HG02610 (cell line): ENCODE measurements around the gene COL5A1.
"Not testable (repeated sequence)": the region's sequence is repeated elsewhere in the genome, so short reads cannot be mapped to it uniquely, and the experiment has no call there.

Source experiments
- ATAC-seq: cut with Tn5 transposase; IDR thresholded peaks from one replicate; pipeline ENCODE4 v1.9.1; 2021; ENCODE audit warnings: mild to moderate bottlenecking, moderate library complexity; ENCODE audit not compliant: unreplicated experiment

COL5A1 gene

DNA sequence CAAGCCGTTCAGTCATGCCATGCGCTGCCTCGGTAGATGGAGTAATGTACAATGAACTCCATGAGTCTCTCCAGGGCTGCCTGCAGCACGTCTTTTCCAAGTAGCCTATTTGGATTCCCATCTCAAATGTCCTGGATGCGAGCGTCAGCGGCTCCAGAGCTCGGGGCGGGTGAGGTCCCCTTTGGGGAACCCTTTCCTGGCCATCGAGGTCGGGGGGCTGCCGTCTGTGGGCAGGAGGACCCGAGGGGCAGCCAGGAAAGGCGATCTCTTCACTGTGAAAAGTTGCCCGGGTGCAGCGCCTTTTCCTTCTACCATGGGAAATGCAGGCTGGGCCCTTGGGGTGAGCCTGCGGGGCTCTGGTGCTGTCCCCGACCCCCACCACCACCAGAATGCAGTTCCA is 202.1 kb downstream of the COL5A1 start:
- no peak for ATAC-seq

- ATAC-seq = no peak
These were observed 203.2 kb downstream of the COL5A1 start for GRCh38 chr9:134844821-134845220.

DNA sequence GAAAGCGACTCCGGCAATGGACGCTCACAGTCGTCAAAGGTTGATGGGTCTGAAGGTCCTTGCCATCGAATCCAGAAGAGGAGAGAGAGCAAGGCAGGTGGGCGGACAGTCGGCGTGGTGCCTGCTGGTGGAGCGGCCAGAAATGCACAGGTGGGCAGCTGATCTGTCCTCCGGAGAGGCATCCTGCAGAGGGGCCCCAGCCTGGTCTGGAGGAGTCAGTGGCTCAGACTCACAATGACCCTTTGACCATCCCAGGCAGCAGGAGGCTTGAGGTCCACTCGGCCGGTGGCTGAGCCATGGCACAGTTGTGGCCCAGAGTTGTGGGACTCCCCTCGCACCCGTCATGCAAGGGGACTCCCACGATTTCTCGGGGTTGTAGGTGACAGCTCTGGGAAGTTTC is 204.6 kb downstream of the COL5A1 start:
- no peak for ATAC-seq

- no peak for ATAC-seq
These were observed 205.1 kb downstream of the COL5A1 start for GRCh38 chr9:134846699-134847098.

DNA sequence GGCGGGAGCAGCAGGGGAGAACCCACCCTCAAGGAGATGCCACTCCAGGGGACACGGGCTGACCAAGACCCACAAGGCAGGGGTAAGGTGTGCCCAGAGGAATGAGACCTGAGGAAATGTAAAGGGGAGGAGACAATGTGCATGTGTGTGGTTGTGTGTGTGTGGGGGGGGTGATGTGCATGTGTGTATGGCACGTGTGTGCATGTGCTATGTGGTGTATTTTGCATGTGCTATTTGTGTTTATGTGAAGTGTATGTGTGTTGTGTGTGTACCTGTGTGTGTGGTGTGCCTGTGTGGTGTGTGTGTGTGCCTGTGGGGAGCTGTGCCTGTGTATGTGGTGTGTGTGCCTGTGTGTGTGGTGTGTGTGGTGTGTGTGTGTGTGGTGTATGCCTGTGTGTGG is 205.5 kb downstream of the COL5A1 start:
- no peak for ATAC-seq

GRCh38 chr9:134847752-134848432 is 206.3 kb downstream of the COL5A1 start:
- no peak for ATAC-seq

- no peak for ATAC-seq
These were observed 206.9 kb downstream of the COL5A1 start for GRCh38 chr9:134848504-134848903.

DNA sequence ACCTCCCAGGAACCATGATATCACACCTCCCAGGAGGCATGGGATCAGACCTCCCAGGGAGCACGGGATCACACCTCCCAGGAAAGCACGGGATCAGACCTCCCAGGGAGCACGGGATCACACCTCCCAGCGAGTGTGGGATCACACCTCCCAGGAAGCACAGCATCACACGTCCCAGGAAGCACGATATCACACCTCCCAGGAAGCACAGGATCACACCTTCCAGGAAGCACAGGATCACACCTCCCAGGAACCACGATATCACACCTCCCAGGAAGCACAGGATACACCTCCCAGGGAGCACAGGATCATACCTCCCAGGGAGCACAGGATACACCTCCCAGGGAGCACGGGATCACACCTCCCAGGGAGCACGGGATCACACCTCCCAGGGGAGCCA is 209.0 kb downstream of the COL5A1 start:
- no peak for ATAC-seq

DNA sequence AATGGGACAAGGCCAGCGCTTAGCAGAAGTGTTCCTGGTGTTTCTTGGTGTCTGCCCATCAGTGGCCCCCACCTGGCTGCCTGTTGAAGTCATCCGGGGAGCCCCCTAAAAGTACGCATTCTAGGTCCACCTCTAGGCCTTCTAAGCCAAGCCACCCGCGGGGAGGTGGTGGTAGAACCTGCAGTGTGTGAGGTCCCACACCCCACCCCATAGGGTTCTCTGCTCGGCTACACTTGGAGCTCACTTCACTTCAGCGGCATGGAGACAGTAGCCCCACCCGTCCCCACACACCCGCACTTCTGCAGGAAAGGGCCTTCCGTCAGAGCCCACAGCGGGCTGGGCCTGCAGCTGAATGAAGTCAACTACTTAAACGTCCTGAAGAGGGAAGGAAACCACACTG is 209.4 kb downstream of the COL5A1 start:
- ATAC-seq = no peak

DNA sequence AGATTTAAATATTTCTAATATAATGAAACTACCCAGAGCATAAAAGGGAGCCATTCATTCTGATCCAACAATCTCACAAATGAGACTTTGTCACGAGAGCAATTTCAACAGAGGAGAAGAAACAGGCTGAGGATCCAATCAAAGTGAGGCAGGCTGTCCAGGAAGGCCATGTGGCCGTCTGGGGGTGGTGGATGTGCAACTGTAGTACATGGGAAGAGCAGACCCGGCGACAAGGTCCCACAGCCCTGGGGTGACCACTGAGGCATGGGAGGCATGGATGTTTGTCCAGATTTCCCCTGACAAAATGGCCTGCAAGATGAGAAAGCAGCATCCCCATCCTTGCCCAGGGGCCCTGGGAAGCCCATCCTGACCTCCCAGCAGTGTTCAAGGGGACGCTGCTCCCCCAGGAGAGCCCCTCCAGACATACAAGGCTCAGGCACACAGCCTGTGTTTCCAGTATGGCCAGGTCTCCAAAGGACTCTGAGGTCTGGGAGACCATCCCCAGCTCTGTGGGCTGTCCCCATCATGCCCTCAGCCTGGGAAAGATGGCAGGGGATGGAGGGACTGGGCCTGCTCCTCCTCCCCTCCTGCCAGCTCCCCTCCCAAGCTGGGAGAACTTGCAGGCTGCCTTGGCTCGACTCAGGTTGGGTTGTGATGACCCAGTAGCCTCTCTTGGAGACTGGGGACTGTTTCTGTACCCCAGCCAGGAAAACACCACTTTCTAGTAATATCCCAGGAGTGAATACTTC is 211.5 kb downstream of the COL5A1 start:
- ATAC-seq = no peak

DNA sequence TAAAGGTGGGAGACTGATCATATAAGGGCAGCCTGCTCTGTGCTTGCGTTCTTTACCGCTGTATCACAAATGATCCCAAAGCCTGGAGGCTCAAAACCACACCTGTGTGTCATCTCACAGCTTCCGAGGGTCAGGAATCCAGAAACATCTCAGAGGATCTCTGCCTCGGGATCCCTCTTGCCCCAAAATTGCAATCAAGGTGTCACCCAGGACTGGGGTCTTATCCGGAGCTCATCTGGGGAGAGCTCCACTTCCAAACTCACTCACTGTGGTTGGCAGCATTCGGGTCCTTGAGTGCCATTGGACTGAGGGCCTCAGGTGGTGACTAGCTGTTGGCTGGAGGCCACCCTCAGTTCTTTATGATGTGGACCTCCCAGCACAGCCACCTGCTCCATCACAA is 212.3 kb downstream of the COL5A1 start:
- no peak for ATAC-seq

DNA sequence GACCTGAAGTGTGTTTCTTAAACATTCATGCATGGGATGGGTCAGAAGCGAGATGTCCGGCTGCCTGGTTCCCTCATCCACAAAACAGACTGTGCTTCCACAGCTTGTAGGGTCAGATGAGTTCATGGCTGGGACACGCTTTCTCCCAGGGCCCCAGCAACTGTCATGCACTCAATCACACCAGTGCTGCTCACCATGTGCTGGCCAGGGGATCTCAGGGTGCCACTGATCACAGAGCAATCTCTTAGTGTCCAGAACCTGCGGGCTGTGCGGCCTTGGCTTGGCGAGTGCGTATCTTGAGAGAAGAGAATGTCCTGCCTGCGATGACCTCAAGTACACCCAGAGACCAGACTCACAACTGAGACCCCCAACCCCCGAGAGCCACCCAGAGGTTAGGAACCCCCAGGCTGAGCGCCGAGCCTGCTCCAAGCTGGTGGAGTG is 213.0 kb downstream of the COL5A1 start:
- ATAC-seq = no peak

DNA sequence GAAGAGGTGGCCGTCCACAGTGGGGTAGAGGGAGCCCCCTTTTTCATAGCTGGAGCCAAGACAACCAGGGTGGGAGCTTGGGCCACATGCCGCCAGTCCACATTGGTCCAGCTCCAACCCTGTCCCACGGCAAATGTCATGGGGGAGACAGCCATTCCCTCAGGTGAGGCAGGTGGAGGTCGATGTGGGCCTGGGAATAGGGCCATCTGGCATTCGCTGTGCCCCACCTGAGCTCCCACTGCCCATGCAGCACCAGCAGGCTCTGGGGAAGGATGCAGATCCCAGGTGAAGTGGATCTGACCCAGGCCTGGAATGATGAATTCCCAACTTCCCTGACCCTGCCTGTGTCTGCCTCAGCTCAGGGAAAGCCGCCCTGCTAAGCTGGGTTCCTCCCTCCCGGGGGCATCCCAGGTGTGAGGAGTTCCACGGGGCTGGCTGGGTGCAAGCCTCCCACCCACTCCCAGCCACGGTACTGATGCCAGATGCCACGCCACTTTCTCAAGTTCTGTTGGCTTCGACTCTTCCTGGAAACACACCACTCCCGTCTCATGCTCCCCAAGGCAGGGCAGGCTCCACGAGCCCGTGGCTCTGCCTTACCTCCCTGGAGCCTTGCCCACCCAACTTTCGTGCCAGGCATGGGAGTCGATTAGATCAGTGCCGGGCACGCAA is 213.8 kb downstream of the COL5A1 start:
- ATAC-seq = no peak

- ATAC-seq = no peak
These were observed 214.3 kb downstream of the COL5A1 start for GRCh38 chr9:134855900-134856377.

DNA sequence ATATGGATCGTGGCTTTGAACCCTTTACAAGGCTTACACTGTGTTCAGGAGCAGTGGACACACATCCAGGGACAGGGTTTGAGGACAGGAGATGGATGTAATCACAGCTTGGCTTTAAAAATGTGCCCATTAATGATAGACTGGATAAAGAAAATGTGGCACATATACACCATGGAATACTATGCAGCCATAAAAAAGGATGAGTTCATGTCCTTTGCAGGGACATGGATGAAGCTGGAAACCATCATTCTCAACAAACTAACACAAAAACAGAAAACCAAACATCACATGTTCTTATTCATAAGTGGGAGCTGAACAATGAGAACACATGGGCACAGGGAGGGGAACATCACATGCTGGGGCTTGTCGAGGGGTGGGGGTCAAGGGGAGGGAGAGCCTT is 215.8 kb downstream of the COL5A1 start:
- not testable (repeated sequence) for ATAC-seq

DNA sequence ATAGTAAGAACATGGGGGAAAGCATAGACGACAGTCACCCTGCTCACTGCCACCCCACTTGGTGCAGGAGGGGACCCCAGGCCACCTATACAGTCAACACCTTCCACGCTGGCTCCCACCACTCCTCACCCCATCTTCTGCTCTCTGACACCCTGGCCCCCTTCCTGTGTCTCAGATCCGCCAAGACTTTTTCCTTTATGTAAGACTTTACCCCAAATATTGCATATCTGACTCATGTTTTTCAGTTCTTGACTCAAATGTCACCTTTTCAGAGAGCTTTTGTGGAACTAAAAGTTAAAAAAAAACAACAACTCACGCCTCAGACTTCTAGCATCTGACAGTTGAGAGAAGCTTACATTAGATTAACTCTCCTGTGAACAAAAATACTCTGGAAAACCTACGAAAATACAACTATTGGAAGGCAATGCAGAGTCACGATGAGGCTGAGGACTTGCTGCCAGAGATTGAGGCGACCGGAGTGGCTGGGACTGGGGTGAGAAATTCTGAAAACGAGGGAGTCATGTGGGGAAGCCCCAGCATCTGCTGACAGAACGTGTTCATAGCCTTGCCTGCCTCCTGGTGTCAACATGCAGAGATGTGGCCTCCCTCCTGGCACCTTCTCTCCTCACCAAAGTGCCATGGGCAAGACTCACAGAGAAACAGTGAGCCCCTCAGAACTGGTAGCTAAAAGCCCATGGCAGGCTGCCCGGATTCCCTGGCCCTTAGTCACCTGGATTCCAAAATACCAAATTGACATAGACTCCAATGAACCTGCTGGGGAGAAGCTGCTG is 216.6 kb downstream of the COL5A1 start:
- ATAC-seq = peak; percentile 76

DNA sequence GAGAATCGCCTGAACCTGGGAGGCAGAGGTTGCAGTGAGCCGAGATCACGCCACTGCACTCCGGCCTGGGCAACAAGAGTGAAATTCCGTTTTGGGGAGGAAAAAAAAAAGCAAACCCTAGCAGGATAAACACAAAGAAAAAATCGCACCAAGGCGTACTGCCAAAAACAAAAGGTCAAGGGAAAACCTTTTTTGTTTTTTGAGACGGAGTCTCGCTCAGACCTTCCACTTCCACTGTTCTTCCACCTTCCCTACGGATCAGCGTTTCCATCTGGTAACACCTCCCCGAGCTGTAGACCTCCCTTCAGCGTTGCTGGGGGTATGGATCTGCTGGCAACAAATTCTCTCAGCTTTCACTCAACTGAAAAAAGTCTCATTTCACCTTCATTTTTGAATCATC is 218.9 kb downstream of the COL5A1 start:
- no peak for ATAC-seq

- no peak for ATAC-seq
These were observed 220.2 kb downstream of the COL5A1 start for GRCh38 chr9:134861595-134862334.

- ATAC-seq = no peak
These were observed 221.8 kb downstream of the COL5A1 start for GRCh38 chr9:134863306-134863902.
